ENCODE data around the gene CCDC187.

- TF ChIP-seq CTCF (IDR thresholded peaks at IDR 0.05) (no peak), POLR2A (IDR thresholded peaks at IDR 0.05) (no peak)
Measured at GRCh38 chr9:136290508-136291000, 13.3 kb downstream of the CCDC187 start.

Data from body of pancreas (tissue), 4 donors.